ENCODE data around the gene CD160.

DNA sequence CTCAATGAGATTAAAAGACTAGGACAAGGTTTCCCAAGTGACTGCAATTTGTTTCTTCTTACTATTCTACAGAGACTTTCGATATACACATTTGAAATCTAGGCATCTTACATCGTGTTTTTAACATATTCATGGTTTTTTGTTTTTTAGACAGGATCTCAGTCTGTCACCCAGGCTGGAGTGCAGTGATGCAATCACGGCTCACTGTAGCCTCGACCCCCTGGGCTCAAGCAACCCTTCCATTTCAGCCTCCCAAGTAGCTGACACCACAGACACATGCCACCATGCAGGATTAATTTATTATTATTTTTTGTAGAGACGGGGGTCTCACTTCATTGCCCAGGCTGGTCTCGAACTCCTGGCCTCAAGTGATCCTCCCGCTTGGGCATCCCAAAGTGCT, 13.7 kb upstream of the CD160 start:
- TF ChIP-seq, protein P1, sequence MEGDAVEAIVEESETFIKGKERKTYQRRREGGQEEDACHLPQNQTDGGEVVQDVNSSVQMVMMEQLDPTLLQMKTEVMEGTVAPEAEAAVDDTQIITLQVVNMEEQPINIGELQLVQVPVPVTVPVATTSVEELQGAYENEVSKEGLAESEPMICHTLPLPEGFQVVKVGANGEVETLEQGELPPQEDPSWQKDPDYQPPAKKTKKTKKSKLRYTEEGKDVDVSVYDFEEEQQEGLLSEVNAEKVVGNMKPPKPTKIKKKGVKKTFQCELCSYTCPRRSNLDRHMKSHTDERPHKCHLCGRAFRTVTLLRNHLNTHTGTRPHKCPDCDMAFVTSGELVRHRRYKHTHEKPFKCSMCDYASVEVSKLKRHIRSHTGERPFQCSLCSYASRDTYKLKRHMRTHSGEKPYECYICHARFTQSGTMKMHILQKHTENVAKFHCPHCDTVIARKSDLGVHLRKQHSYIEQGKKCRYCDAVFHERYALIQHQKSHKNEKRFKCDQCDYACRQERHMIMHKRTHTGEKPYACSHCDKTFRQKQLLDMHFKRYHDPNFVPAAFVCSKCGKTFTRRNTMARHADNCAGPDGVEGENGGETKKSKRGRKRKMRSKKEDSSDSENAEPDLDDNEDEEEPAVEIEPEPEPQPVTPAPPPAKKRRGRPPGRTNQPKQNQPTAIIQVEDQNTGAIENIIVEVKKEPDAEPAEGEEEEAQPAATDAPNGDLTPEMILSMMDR (IDR thresholded peaks at IDR 0.05; ENCODE audit: low read depth, low read length) = no peak
- no peak for TF ChIP-seq POLR2A (IDR thresholded peaks at IDR 0.05; ENCODE audit: extremely low read depth, insufficient read length)
